HepG2 (cell line): ENCODE measurements around the gene ME3. TPM values are rescaled to one million over a fixed set of nuclear protein-coding genes. Genes with fewer than 3 reads are reported as not detected.

Experiments used
- ATAC-seq: fragments of 200-7000 bp; cut with Tn5 transposase; 3 replicates; pipeline ENCODE4 v1.9.1; 2020; ENCODE audit warnings: mild to moderate bottlenecking, moderate library complexity
- BruUV-seq: library from RNA; stranded (reverse); fragments of 400-500 nt; replicated peaks from 2 replicates; lab custom pipeline; 2021; lab: Mats Ljungman, UMichigan
- CTCF ChIA-PET: fragments of 300-600 bp; formaldehyde crosslinking; extraction: SDS; loops from one replicate; lab custom pipeline; 2021; ENCODE audit warnings: low total read pairs, inconsistent platforms, low intra/inter-chr PET ratio; lab: Yijun Ruan, JAX
- POLR2A ChIA-PET: fragments of 350-600 bp; sonication (Branson Sonifier 250); formaldehyde crosslinking; loops from one replicate; lab custom pipeline; 2020; ENCODE audit warnings: antibody characterized with exemption, inconsistent platforms; lab: Yijun Ruan, JAX
- DNase-seq: peaks from one replicate; pipeline ENCODE4 v3.0.0-alpha.2; 2015; ENCODE audit warnings: low spot score
- FAIRE-seq: peaks from 3 replicates; lab custom pipeline; 2011; peaks lifted over from hg19 to GRCh38; lab: Jason Lieb, UNC
- H2AFZ ChIP-seq: one replicate; pipeline ENCODE4 v1.6.1; 2011; ENCODE audit warnings: low read length, inconsistent platforms
- H3K27ac ChIP-seq: fragments of 300-600 bp; 3 replicates; pipeline ENCODE4 v1.8.0; 2011; ENCODE audit warnings: mixed run types, mild to moderate bottlenecking, mixed read lengths, low read length, inconsistent platforms; ENCODE audit not compliant: insufficient read depth; ENCODE audit errors: extremely low read length
- H3K27me3 ChIP-seq, 2 experiments: fragments of 200-600 bp in 1 of 2; 2 replicates in 1 of 2; 3 replicates in 1 of 2; pipeline versions ENCODE4 v1.6.0 to v1.8.0; 2011; ENCODE audit warnings: low read length in 2 of 2, mild to moderate bottlenecking in 2 of 2, moderate library complexity in 2 of 2, inconsistent platforms in 1 of 2; ENCODE audit not compliant: insufficient read depth in 2 of 2, control insufficient read depth in 1 of 2
- H3K36me3 ChIP-seq, 2 experiments: fragments of 200-600 bp in 1 of 2; replicated peaks in 1 of 2; 2 replicates in 1 of 2; 3 replicates in 1 of 2; pipeline versions ENCODE4 v1.5.1 to v1.8.0; 2011; ENCODE audit warnings: low read length in 2 of 2, inconsistent platforms in 1 of 2; ENCODE audit not compliant: insufficient read depth in 2 of 2, control insufficient read depth in 1 of 2
- H3K4me1 ChIP-seq: 2 replicates; pipeline ENCODE4 v1.5.1; 2012; ENCODE audit warnings: low read length, inconsistent platforms; ENCODE audit not compliant: insufficient read depth
- H3K4me2 ChIP-seq: 2 replicates; pipeline ENCODE4 v1.6.0; 2011; ENCODE audit warnings: low read depth, low read length, inconsistent platforms
- H3K4me3 ChIP-seq, 3 experiments: fragments of 200-600 bp in 1 of 3; sonication (generic), shearing (Covaris generic) in 1 of 3; replicated peaks in 1 of 3; 2 replicates each; pipeline ENCODE4 v1.5.1; 2011 to 2016; ENCODE audit warnings: low read length in 3 of 3, inconsistent platforms in 2 of 3, low read depth in 2 of 3, mild to moderate bottlenecking in 2 of 3, control low read depth in 1 of 3, mixed read lengths in 1 of 3; ENCODE audit not compliant: insufficient read depth in 1 of 3
- H3K79me2 ChIP-seq: one replicate; pipeline ENCODE4 v1.6.1; 2011; ENCODE audit warnings: low read length, inconsistent platforms; ENCODE audit not compliant: insufficient read depth
- H3K9ac ChIP-seq: 2 replicates; pipeline ENCODE4 v1.6.0; 2011; ENCODE audit warnings: mild to moderate bottlenecking, low read depth, low read length, inconsistent platforms; ENCODE audit not compliant: insufficient read depth
- H3K9me3 ChIP-seq: 2 replicates; pipeline ENCODE4 v1.5.1; 2012; ENCODE audit warnings: mild to moderate bottlenecking, low read length
- H4K20me1 ChIP-seq: 2 replicates; pipeline ENCODE4 v1.6.0; 2011; ENCODE audit warnings: inconsistent platforms, mild to moderate bottlenecking, low read length, moderate library complexity; ENCODE audit not compliant: insufficient read depth
- AKNA ChIP-seq: sonication (generic); formaldehyde crosslinking; IDR thresholded peaks from 2 replicates; pipeline ENCODE4 v1.4.0; 2020; ENCODE audit warnings: missing genetic modification reagents, borderline replicate concordance
- ARID3A ChIP-seq: IDR thresholded peaks from 2 replicates; pipeline ENCODE4 v1.6.1; 2012; ENCODE audit warnings: low read depth, low read length, improper control_type of control experiment
- BRD4 ChIP-seq: sonication (generic); formaldehyde crosslinking; IDR thresholded peaks from 2 replicates; pipeline ENCODE4 v1.4.0; 2020; ENCODE audit warnings: missing genetic modification reagents
- DNMT1 ChIP-seq: sonication (generic); formaldehyde crosslinking; IDR thresholded peaks from 2 replicates; pipeline ENCODE4 v1.5.1; 2020; ENCODE audit warnings: mild to moderate bottlenecking, missing genetic modification reagents
- FOXP1 ChIP-seq, 2 experiments: fragments of 450-650 bp in 1 of 2; IDR thresholded peaks; 2 replicates each; pipeline ENCODE4 v1.6.1; 2017 to 2018; ENCODE audit warnings: antibody characterized with exemption in 1 of 2
- JUN ChIP-seq: sonication (generic); formaldehyde crosslinking; IDR thresholded peaks from 2 replicates; pipeline ENCODE4 v1.4.0; 2020; ENCODE audit warnings: mild to moderate bottlenecking, missing genetic modification reagents
- MED13 ChIP-seq: sonication (generic); formaldehyde crosslinking; IDR thresholded peaks from 2 replicates; pipeline ENCODE4 v1.5.0; 2020; ENCODE audit warnings: missing genetic modification reagents
- NCOR1 ChIP-seq: fragments of 200-600 bp; sonication (generic); IDR thresholded peaks from 2 replicates; pipeline ENCODE4 v1.7.0; 2017; ENCODE audit warnings: antibody characterized with exemption, low read length, borderline replicate concordance
- NR2C2 ChIP-seq: sonication (generic); formaldehyde crosslinking; IDR thresholded peaks from 2 replicates; pipeline ENCODE4 v1.4.0; 2020; ENCODE audit warnings: missing genetic modification reagents, mild to moderate bottlenecking, moderate library complexity, borderline replicate concordance
- NR2F1 ChIP-seq, 2 experiments: fragments of 450-650 bp in 1 of 2; formaldehyde crosslinking in 1 of 2; IDR thresholded peaks; 2 replicates each; pipeline versions ENCODE4 v1.5.0 to v1.6.1; 2016 to 2020; ENCODE audit warnings: mild to moderate bottlenecking in 1 of 2, missing compliant biosample characterization in 1 of 2, missing genetic modification reagents in 1 of 2, moderate library complexity in 1 of 2
- ONECUT2 ChIP-seq: sonication (generic); formaldehyde crosslinking; IDR thresholded peaks from 2 replicates; pipeline ENCODE4 v1.4.0; 2020; ENCODE audit warnings: missing genetic modification reagents
- REPIN1 ChIP-seq: sonication (generic); formaldehyde crosslinking; IDR thresholded peaks from 2 replicates; pipeline ENCODE4 v1.8.0; 2022; ENCODE audit warnings: missing genetic modification reagents, low read depth, mild to moderate bottlenecking, borderline replicate concordance
- SNAI1 ChIP-seq: sonication (generic); formaldehyde crosslinking; IDR thresholded peaks from 2 replicates; pipeline ENCODE4 v1.5.0; 2020; ENCODE audit warnings: mild to moderate bottlenecking, missing genetic modification reagents, borderline replicate concordance
- TARDBP ChIP-seq: sonication (generic); formaldehyde crosslinking; IDR thresholded peaks from 2 replicates; pipeline ENCODE4 v1.8.0; 2022; ENCODE audit warnings: mild to moderate bottlenecking, missing genetic modification reagents
- ZNF468 ChIP-seq: sonication (generic); formaldehyde crosslinking; IDR thresholded peaks from 2 replicates; pipeline ENCODE4 v1.8.0; 2022; ENCODE audit warnings: mild to moderate bottlenecking, moderate library complexity, missing genetic modification reagents
- ZNF674 ChIP-seq: sonication (generic); formaldehyde crosslinking; IDR thresholded peaks from 2 replicates; pipeline ENCODE4 v1.5.0; 2020; ENCODE audit warnings: low read depth, mild to moderate bottlenecking, missing genetic modification reagents
- ZNF703 ChIP-seq: sonication (generic); formaldehyde crosslinking; IDR thresholded peaks from 2 replicates; pipeline ENCODE4 v1.5.1; 2020; ENCODE audit warnings: missing genetic modification reagents, mild to moderate bottlenecking, moderate library complexity, borderline replicate concordance
- ZNF792 ChIP-seq: IDR thresholded peaks from 2 replicates; pipeline ENCODE4 v1.6.1; 2016
- ZSCAN21 ChIP-seq: sonication (generic); formaldehyde crosslinking; IDR thresholded peaks from 2 replicates; pipeline ENCODE4 v1.8.0; 2022; ENCODE audit warnings: mild to moderate bottlenecking, missing genetic modification reagents, moderate library complexity, borderline replicate concordance
- WGBS: methylation state at CpG from one replicate; pipeline ENCODE4 v1.1.6; 2017; ENCODE audit warnings: low lambda C conversion rate; 5-methylcytosine and 5-hydroxymethylcytosine counted together
- in situ Hi-C: cut with HindIII; loops from 2 replicates; pipeline ENCODE4 v1.10.0; 2017; ENCODE audit warnings: low pct_unique_long_range_greater_than_20kb; ENCODE audit not compliant: extremely low pct_ligation_motif_present
- intact Hi-C: fragments of 100-400 bp; cut with micrococcal nuclease; formaldehyde crosslinking; loops from one replicate; pipeline ENCODE4 v1.10.0; 2022; ENCODE audit not compliant: unreplicated experiment
- polyA plus RNA-seq, 8 experiments: library from polyadenylated mRNA; depleted of rRNA in 3 of 8; stranded (reverse) in 7 of 8; unstranded in 1 of 8; fragments of >200 nt; fragmentation: Illumina TruSeq in 4 of 8; extraction: Trizol in 4 of 8; gene quantifications; 2 replicates each; pipeline versions ENCODE4 v1.2.1 to v1.2.3, GENCODE V29; 2011 to 2016; ENCODE audit warnings: low read depth in 4 of 8, missing spikeins in 1 of 8, mixed read lengths in 1 of 8; ENCODE audit not compliant: insufficient read depth in 1 of 8
- total RNA-seq, 5 experiments: library from RNA; depleted of rRNA; stranded (reverse); fragments of >200 nt; fragmentation: Illumina TruSeq; extraction: Trizol; gene quantifications; 2 replicates each; pipeline ENCODE4 v1.2.3, GENCODE V29; 2016; ENCODE audit warnings: low read depth in 1 of 5

Gene ME3
- total and polyA plus RNA-seq, 2 of the 13 experiments (the other 11 are each of a cell fraction or from before 2014, with no cell fraction given) = not detected

DNA sequence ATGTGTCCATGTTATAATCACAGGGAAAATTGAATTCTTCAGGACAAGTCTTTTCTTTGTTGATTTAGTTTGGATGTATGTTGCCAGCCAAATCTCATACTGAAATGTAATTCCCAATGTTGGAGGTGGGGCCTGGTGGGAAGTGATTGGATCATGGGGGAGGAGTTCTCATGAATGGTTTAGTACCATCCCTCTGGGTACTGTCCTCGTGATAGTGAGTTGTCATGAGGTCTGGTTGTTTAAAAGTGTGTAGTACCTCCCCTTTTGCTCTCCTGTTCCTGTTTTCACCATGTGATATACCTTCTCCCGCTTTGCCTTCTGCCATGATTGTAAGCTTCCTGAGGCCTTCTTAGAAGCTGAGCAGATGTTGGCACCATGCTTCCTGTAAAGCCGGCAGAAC is 197.4 kb downstream of the ME3 start:
- in situ Hi-C loops = no loop called here
- CTCF ChIA-PET = no interaction called here
- DNase-seq = no peak

More for the DNA sequence above, 197.4 kb downstream of the ME3 start:
- Histone ChIP-seq H3K9me3 (no peaks in the 10 kb centered on the region), H3K4me3 (no peak overlapping the region), H4K20me1 (no peaks in the 10 kb centered on the region), H3K27me3 (no peaks in the 10 kb centered on the region), H3K27ac (no peak overlapping the region), H3K4me2 (no peak overlapping the region), H3K79me2 (no peaks in the 10 kb centered on the region), H2AFZ (no peak overlapping the region), H3K4me1 (peaks cover 31% of the 10 kb centered on the region), H3K9ac (no peak overlapping the region), H3K36me3 (no peaks in the 10 kb centered on the region)
- no TSS peak for BruUV-seq
- intact Hi-C loops = no loop called here
- FAIRE-seq (no peak), ATAC-seq (no peak)
- no peak for TF ChIP-seq NCOR1
- TF ChIP-seq ZNF468 (CRISPR knock-in tag) = no peak
- no peak for TF ChIP-seq REPIN1 (CRISPR knock-in tag)
- no peak for TF ChIP-seq SNAI1 (CRISPR knock-in tag)
- no peak for TF ChIP-seq JUN (CRISPR knock-in tag)
- TF ChIP-seq ONECUT2 (CRISPR knock-in tag) = no peak
- no peak for TF ChIP-seq ZNF674 (CRISPR knock-in tag)
- no peak for TF ChIP-seq AKNA (CRISPR knock-in tag)
- TF ChIP-seq DNMT1 (CRISPR knock-in tag) = no peak
- TF ChIP-seq NR2F1 (CRISPR knock-in tag; IDR thresholded peaks at IDR 0.05) = no peak
- no peak for TF ChIP-seq TARDBP (CRISPR knock-in tag)
- TF ChIP-seq ZNF703 (CRISPR knock-in tag) = no peak
- no peak for TF ChIP-seq ZSCAN21 (CRISPR knock-in tag)
- no peak for TF ChIP-seq NR2C2 (CRISPR knock-in tag)
- no peak for TF ChIP-seq ARID3A
- TF ChIP-seq BRD4 (CRISPR knock-in tag) = no peak
- no peak for TF ChIP-seq ZNF792 (CRISPR knock-in tag)
- no peak for TF ChIP-seq MED13 (CRISPR knock-in tag)
- no peak for TF ChIP-seq FOXP1 (IDR thresholded peaks at IDR 0.05)
- no peak for TF ChIP-seq FOXP1 (CRISPR knock-in tag; IDR thresholded peaks at IDR 0.05)
- WGBS = 77% methylated on average over 3 of the region's 3 CpGs
- POLR2A ChIA-PET = no interaction called here
